ENCODE measurements around the gene GPAT3. TPM values are rescaled to one million over a fixed set of nuclear protein-coding genes. Genes with fewer than 3 reads are reported as not detected.

The GPAT3 gene
- total and polyA plus RNA-seq, 2 donors from 2014 or later = 11.4 to 25.3 TPM

DNA sequence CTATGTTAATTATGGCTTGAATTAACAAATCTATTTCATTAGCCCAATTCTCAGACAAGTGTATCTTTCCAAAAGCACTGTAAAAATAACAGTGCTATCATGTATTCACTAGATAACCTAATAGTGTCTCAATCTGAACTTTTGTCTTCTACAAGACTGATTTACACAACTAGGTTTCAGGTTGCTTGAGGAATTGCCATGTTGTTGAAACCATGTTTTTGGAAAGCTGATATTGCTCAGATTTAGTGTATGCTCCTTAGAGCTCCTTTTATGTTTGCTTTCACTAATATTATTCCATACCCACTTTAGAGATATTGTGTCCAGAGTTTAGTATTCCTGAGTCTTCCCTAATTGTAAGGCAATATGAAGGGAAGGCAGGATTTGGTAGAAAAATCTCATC, 70.6 kb downstream of the GPAT3 start:
- Histone ChIP-seq H3K27me3 (ENCODE audit: control insufficient read depth, insufficient read depth, low read length) (no peaks in the 10 kb centered on the region), H3K36me3 (ENCODE audit: control insufficient read depth in 2 of 3, insufficient read depth in 3 of 3, low read length in 3 of 3) (peaks cover 0 to 10% (median 0%) of the 10 kb centered on the region in 3 donors), H3K4me1 (ENCODE audit: control insufficient read depth in 2 of 3, insufficient read depth in 2 of 3, low read depth in 1 of 3, low read length in 3 of 3) (peaks cover 16 to 44% (median 19%) of the 10 kb centered on the region in 3 donors), H3K4me3 (ENCODE audit: low read length in 3 of 3) (peak overlapping the region in 1 of 3 donors; percentile 25), H3K9me3 (ENCODE audit: control insufficient read depth in 2 of 3, insufficient read depth in 1 of 3, low read length in 3 of 3) (no peaks in the 10 kb centered on the region), H3K9ac (ENCODE audit: low read length in 3 of 3) (peak overlapping the region in 2 of 3 donors; percentile 25 to 51), H3K27ac (ENCODE audit: low read depth in 2 of 2, low read length in 2 of 2) (peak overlapping the region; percentile 83 to 96)
- FAIRE-seq (no peak), DNase-seq (peak in 2 of 5 donors; percentile 43 to 72)
- intact Hi-C loops (cut with DNase I) = no loop called here
- TF ChIP-seq, protein P1, sequence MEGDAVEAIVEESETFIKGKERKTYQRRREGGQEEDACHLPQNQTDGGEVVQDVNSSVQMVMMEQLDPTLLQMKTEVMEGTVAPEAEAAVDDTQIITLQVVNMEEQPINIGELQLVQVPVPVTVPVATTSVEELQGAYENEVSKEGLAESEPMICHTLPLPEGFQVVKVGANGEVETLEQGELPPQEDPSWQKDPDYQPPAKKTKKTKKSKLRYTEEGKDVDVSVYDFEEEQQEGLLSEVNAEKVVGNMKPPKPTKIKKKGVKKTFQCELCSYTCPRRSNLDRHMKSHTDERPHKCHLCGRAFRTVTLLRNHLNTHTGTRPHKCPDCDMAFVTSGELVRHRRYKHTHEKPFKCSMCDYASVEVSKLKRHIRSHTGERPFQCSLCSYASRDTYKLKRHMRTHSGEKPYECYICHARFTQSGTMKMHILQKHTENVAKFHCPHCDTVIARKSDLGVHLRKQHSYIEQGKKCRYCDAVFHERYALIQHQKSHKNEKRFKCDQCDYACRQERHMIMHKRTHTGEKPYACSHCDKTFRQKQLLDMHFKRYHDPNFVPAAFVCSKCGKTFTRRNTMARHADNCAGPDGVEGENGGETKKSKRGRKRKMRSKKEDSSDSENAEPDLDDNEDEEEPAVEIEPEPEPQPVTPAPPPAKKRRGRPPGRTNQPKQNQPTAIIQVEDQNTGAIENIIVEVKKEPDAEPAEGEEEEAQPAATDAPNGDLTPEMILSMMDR (IDR thresholded peaks at IDR 0.05; ENCODE audit: borderline replicate concordance, extremely low read depth, insufficient read depth) = no peak

DNA sequence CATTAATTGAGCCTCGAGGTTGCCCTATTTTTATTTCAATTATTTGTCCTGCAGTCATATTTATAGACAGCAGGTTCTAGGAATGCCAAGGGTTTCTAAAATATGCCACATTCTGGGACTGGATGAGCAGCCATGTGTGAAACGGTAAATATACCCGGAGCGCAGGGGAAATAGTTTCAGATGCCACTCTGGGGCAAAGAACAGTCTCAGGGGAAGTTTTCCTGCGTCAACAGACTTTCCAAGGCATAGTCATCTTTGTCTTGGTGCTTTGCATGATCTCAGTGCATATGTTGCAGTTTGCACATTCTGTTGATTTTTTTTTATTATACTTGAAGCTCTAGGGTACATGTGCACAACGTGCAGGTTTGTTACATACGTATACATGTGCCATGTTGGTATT, 71.0 kb downstream of the GPAT3 start:
- Histone ChIP-seq H3K9ac (ENCODE audit: low read length in 3 of 3) (peak overlapping the region in 2 of 3 donors; percentile 9 to 70), H3K36me3 (ENCODE audit: control insufficient read depth in 2 of 3, insufficient read depth in 3 of 3, low read length in 3 of 3) (peaks cover 0 to 10% (median 0%) of the 10 kb centered on the region in 3 donors), H3K9me3 (ENCODE audit: control insufficient read depth in 2 of 3, insufficient read depth in 1 of 3, low read length in 3 of 3) (no peaks in the 10 kb centered on the region), H3K4me3 (ENCODE audit: low read length in 3 of 3) (peak overlapping the region in 1 of 3 donors; percentile 25), H3K4me1 (ENCODE audit: control insufficient read depth in 2 of 3, insufficient read depth in 2 of 3, low read depth in 1 of 3, low read length in 3 of 3) (peaks cover 16 to 44% (median 19%) of the 10 kb centered on the region in 3 donors), H3K27ac (ENCODE audit: low read depth in 2 of 2, low read length in 2 of 2) (peak overlapping the region; percentile 83 to 96), H3K27me3 (ENCODE audit: control insufficient read depth, insufficient read depth, low read length) (no peaks in the 10 kb centered on the region)
- FAIRE-seq = no peak
- intact Hi-C loops (cut with DNase I) = no loop called here
- TF ChIP-seq, protein P1 (IDR thresholded peaks at IDR 0.05; ENCODE audit: borderline replicate concordance, extremely low read depth, insufficient read depth) = no peak
- DNase-seq = peak in 3 of 5 donors; percentile 35 to 88 (median 82)

DNA sequence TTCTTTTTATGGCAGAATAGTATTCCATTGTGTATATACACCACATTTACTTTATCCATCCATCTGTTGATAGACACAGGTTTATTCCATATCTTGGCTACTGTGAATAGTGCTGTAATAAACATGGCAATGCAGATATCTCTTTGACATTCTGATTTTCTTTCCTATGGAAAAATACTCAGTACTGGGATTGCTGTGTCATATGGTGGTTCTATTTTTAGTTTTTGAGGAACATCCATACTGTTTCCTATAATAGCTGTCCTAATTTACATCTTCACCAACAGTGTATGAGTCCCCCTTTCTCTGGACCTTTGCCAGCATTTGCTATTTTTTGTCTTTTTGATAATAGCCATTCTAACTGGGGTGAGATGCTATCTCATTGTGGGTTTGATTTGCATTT, 73.5 kb downstream of the GPAT3 start:
- TF ChIP-seq, protein P1 (IDR thresholded peaks at IDR 0.05; ENCODE audit: borderline replicate concordance, extremely low read depth, insufficient read depth) = no peak
- intact Hi-C loops (cut with DNase I) = no loop called here
- Histone ChIP-seq H3K4me3 (ENCODE audit: low read length in 3 of 3) (no peak overlapping the region), H3K9ac (ENCODE audit: low read length in 3 of 3) (no peak overlapping the region), H3K9me3 (ENCODE audit: control insufficient read depth in 2 of 3, insufficient read depth in 1 of 3, low read length in 3 of 3) (peaks cover 2 to 18% (median 3%) of the 10 kb centered on the region in 3 donors), H3K27ac (ENCODE audit: low read depth in 2 of 2, low read length in 2 of 2) (peak overlapping the region; percentile 52 to 73), H3K4me1 (ENCODE audit: control insufficient read depth in 2 of 3, insufficient read depth in 2 of 3, low read depth in 1 of 3, low read length in 3 of 3) (peaks cover 11 to 33% (median 13%) of the 10 kb centered on the region in 3 donors), H3K36me3 (ENCODE audit: control insufficient read depth in 2 of 3, insufficient read depth in 3 of 3, low read length in 3 of 3) (peaks cover 0 to 8% (median 0%) of the 10 kb centered on the region in 3 donors), H3K27me3 (ENCODE audit: control insufficient read depth, insufficient read depth, low read length) (no peaks in the 10 kb centered on the region)
- FAIRE-seq (no peak), DNase-seq (no peak)

DNA sequence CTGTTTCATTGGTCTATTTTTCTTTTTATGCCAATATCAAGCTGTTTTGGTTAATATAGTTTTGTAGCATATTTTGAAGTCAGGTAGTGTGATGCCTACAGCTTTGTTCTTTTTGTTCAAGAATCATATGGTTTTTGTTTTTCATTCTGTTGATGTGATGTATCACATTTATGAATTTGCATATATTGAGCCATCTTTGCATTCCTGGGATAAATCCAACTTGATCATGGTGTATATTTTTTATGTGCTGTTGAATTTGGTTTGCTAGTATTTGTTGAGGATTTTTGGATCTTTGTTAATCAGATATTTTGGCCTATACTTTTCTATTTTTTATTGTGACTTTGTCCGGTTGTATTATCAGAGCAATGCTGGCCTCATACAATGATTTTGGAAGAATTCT, 74.8 kb downstream of the GPAT3 start:
- no peaks in the 10 kb centered on the region for H3K27me3 ChIP-seq (ENCODE audit: control insufficient read depth, insufficient read depth, low read length)
- DNase-seq (no peak), FAIRE-seq (no peak)
- H3K4me3 ChIP-seq (ENCODE audit: low read length in 3 of 3) = no peak overlapping the region
- peaks cover 7 to 20% (median 11%) of the 10 kb centered on the region in 3 donors for H3K4me1 ChIP-seq (ENCODE audit: control insufficient read depth in 2 of 3, insufficient read depth in 2 of 3, low read depth in 1 of 3, low read length in 3 of 3)
- TF ChIP-seq, protein P1 (IDR thresholded peaks at IDR 0.05; ENCODE audit: borderline replicate concordance, extremely low read depth, insufficient read depth) = no peak
- intact Hi-C loops (cut with DNase I) = no loop called here
- H3K9ac ChIP-seq (ENCODE audit: low read length in 3 of 3) = no peak overlapping the region
- peaks cover 2 to 18% (median 3%) of the 10 kb centered on the region in 3 donors for H3K9me3 ChIP-seq (ENCODE audit: control insufficient read depth in 2 of 3, insufficient read depth in 1 of 3, low read length in 3 of 3)
- H3K27ac ChIP-seq (ENCODE audit: low read depth in 2 of 2, low read length in 2 of 2) = no peak overlapping the region
- no peaks in the 10 kb centered on the region for H3K36me3 ChIP-seq (ENCODE audit: control insufficient read depth in 2 of 3, insufficient read depth in 3 of 3, low read length in 3 of 3)
